SJSA1 (cell line): ENCODE results near the gene CHMP2A. TPM values are rescaled to one million over a fixed set of nuclear protein-coding genes. Genes with fewer than 3 reads are reported as not detected.
"Not testable (repeated sequence)": the region's sequence is repeated elsewhere in the genome, so short reads cannot be mapped to it uniquely, and the experiment has no call there.

Source experiments
- DNase-seq, 2 experiments: peaks; one replicate each; pipeline ENCODE4 v3.0.0-alpha.2; 2015 to 2020; ENCODE audit warnings: low spot score in 2 of 2, low read depth in 1 of 2
- H3K27ac ChIP-seq: fragments of 250-450 bp; sonication (Bioruptor Pico); 2 replicates; pipeline ENCODE4 v1.5.1; 2020; ENCODE audit warnings: mild to moderate bottlenecking, moderate library complexity
- H3K27me3 ChIP-seq: fragments of 250-450 bp; sonication (Bioruptor Pico); replicated peaks from 2 replicates; pipeline ENCODE4 v1.5.1; 2020; ENCODE audit warnings: mild to moderate bottlenecking, moderate library complexity
- H3K36me3 ChIP-seq: fragments of 250-450 bp; sonication (Bioruptor Pico); 2 replicates; pipeline ENCODE4 v1.5.1; 2020; ENCODE audit warnings: mild to moderate bottlenecking
- H3K4me1 ChIP-seq: fragments of 250-450 bp; sonication (Bioruptor Pico); replicated peaks from 2 replicates; pipeline ENCODE4 v1.6.1; 2021; ENCODE audit warnings: mild to moderate bottlenecking
- H3K4me3 ChIP-seq: fragments of 250-450 bp; sonication (Bioruptor Pico); 2 replicates; pipeline ENCODE4 v1.5.1; 2020; ENCODE audit warnings: mild to moderate bottlenecking
- H3K9me3 ChIP-seq: fragments of 250-450 bp; sonication (Bioruptor Pico); replicated peaks from 2 replicates; pipeline ENCODE4 v1.5.1; 2020; ENCODE audit warnings: mild to moderate bottlenecking
- total RNA-seq: library from RNA; depleted of rRNA; stranded (reverse); fragments of >200 nt; shearing (Covaris generic); gene quantifications from 2 replicates; pipeline ENCODE4 v1.2.3, GENCODE V29; 2014; rRNA removed

Gene CHMP2A
- total RNA-seq, 1 experiment from 2014 or later: 92.8 TPM

DNA sequence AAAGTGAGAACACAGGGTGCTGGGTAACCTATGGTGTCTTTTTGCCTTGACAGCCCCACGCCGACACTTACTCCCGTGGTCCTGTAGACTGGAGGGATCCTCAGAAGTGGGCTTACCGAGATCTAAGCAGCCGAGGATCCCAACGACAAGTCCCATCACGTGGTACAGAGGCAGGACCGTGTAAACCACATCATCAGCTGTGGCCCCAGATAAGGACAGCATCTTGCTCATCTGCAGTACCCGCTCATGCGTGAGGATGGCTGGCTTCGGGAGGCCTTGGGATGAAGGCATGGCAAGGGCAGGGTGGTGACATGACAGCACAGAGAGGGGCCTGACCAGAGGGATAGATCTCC lies 45.2 kb downstream of the CHMP2A start:
- no peak for DNase-seq
- H3K36me3 ChIP-seq: peaks cover 12% of the 10 kb centered on the region

DNA sequence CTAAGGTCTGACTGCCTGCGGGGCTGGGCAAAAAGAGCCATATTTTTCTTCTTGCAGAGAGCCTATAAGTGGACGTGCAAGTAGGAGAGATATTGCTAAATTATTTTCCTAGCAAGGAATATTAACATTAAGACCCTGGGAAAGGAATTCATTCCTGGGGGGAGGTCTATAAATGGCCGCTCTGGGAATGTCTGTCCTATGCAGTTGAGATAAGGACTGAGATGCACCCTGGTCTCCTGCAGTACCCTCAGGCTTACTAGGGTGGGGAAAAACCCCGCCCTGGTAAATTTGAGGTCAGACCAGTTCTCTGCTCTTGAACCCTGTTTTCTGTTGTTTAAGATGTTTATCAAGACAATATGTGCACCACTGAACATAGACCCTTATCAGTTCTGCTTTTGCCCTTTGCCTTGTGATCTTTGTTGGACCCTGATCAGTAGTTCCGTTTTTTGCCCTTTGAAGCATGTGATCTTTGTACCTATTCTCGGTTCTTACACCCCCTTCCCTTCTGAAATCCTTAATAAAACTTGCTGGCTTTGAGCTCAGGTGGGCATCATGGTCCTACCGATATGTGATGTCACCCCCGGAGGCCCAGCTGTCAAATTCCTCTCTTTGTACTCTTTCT lies 47.2 kb downstream of the CHMP2A start:
- not testable (repeated sequence) for H3K9me3 ChIP-seq, H3K36me3 ChIP-seq, DNase-seq, H3K27ac ChIP-seq, H3K27me3 ChIP-seq, H3K4me1 ChIP-seq, H3K4me3 ChIP-seq

More for the DNA sequence above, 45.2 kb downstream of the CHMP2A start:
- no peaks in the 10 kb centered on the region for H3K4me1 ChIP-seq
- no peak overlapping the region for H3K27ac ChIP-seq
- H3K4me3 ChIP-seq: no peak overlapping the region
- no peaks in the 10 kb centered on the region for H3K27me3 ChIP-seq
- peaks cover 2% of the 10 kb centered on the region; the same call in 1 of the 2 replicates for H3K9me3 ChIP-seq

Other genes starting within 250 kb of the CHMP2A start
- gene ERVK3-1, start 249.7 kb downstream of the CHMP2A start, total RNA-seq: 44.4 and 59.3 TPM in 2 replicates
- 2.5 and 3.2 TPM in 2 replicates for gene ZSCAN22, start 228.1 kb downstream of the CHMP2A start, total RNA-seq
- 23.6 and 67.7 TPM in 2 replicates for gene A1BG, start 201.6 kb downstream of the CHMP2A start, total RNA-seq
- 0.19 and 1.3 TPM in 2 replicates for gene ZNF497, start 192.4 kb downstream of the CHMP2A start, total RNA-seq
- gene ZNF837, start 174.1 kb downstream of the CHMP2A start, total RNA-seq: 2.5 and 7.0 TPM in 2 replicates
- 1,597 and 2,220 TPM in 2 replicates for gene RPS5, start 167.8 kb downstream of the CHMP2A start, total RNA-seq
- gene RNF225, start 159.4 kb downstream of the CHMP2A start, total RNA-seq: 0.53 TPM in 1 of 2 replicates, not detected in the other
- 9.6 and 13.5 TPM in 2 replicates for gene ZNF584, start 146.5 kb downstream of the CHMP2A start, total RNA-seq
- 2.8 and 6.0 TPM in 2 replicates for gene ZNF132, start 115.0 kb downstream of the CHMP2A start, total RNA-seq
- 4.9 and 6.7 TPM in 2 replicates for gene ZNF324B, start 103.5 kb downstream of the CHMP2A start, total RNA-seq
- gene ZNF324, start 88.0 kb downstream of the CHMP2A start, total RNA-seq: 6.4 and 15.1 TPM in 2 replicates
- gene ZNF446, start 78.8 kb downstream of the CHMP2A start, total RNA-seq: 5.1 TPM in 2 replicates
- 0.38 and 0.55 TPM in 2 replicates for gene SLC27A5, start 43.1 kb downstream of the CHMP2A start, total RNA-seq
- 4.2 and 4.7 TPM in 2 replicates for gene ZBTB45, start 35.3 kb downstream of the CHMP2A start, total RNA-seq
- gene TRIM28, start 11.0 kb downstream of the CHMP2A start, total RNA-seq: 343 and 432 TPM in 2 replicates
- gene UBE2M, start 3.5 kb upstream of the CHMP2A start, total RNA-seq: 79.2 and 109 TPM in 2 replicates
- gene MZF1, start 18.2 kb upstream of the CHMP2A start, total RNA-seq: 5.0 and 7.4 TPM in 2 replicates